GM19468 (cell line): ENCODE results near the gene RIT2.

Source experiments
- ATAC-seq: cut with Tn5 transposase; IDR thresholded peaks from one replicate; pipeline ENCODE4 v1.9.1; 2021; ENCODE audit warnings: mild to moderate bottlenecking, moderate library complexity, moderate number of reproducible peaks; ENCODE audit not compliant: unreplicated experiment; ENCODE audit errors: extremely low read depth

Gene RIT2

GRCh38 chr18:43092539-43092938, 22.9 kb downstream of the RIT2 start:
- no peak for ATAC-seq

GRCh38 chr18:43081396-43081795, 34.1 kb downstream of the RIT2 start:
- ATAC-seq = no peak

GRCh38 chr18:43080671-43081070, 34.8 kb downstream of the RIT2 start:
- ATAC-seq = no peak

- ATAC-seq = no peak
Observed at GRCh38 chr18:43079422-43079821, 36.1 kb downstream of the RIT2 start.

GRCh38 chr18:43078478-43079092, 36.9 kb downstream of the RIT2 start:
- ATAC-seq = no peak

- ATAC-seq = no peak
Observed at GRCh38 chr18:43077510-43078308, 37.8 kb downstream of the RIT2 start.

GRCh38 chr18:43073771-43074170, 41.7 kb downstream of the RIT2 start:
- no peak for ATAC-seq

- ATAC-seq = no peak
Observed at GRCh38 chr18:43068781-43069180, 46.7 kb downstream of the RIT2 start.

- no peak for ATAC-seq
Observed at GRCh38 chr18:43067570-43067969, 47.9 kb downstream of the RIT2 start.

- no peak for ATAC-seq
Observed at GRCh38 chr18:43061816-43062215, 53.7 kb downstream of the RIT2 start.

GRCh38 chr18:43061318-43061717, 54.2 kb downstream of the RIT2 start:
- ATAC-seq = no peak

GRCh38 chr18:43060020-43060419, 55.5 kb downstream of the RIT2 start:
- no peak for ATAC-seq

GRCh38 chr18:43054815-43055519, 60.5 kb downstream of the RIT2 start:
- ATAC-seq = no peak

GRCh38 chr18:43049021-43049420, 66.5 kb downstream of the RIT2 start:
- no peak for ATAC-seq

- ATAC-seq = no peak
Observed at GRCh38 chr18:43046322-43046721, 69.2 kb downstream of the RIT2 start.

- no peak for ATAC-seq
Observed at GRCh38 chr18:43043626-43044025, 71.9 kb downstream of the RIT2 start.

- no peak for ATAC-seq
Observed at GRCh38 chr18:43040281-43040680, 75.2 kb downstream of the RIT2 start.

- no peak for ATAC-seq
Observed at GRCh38 chr18:43034683-43035500, 80.6 kb downstream of the RIT2 start.

- no peak for ATAC-seq
Observed at GRCh38 chr18:43031169-43031568, 84.3 kb downstream of the RIT2 start.

- ATAC-seq = no peak
Observed at GRCh38 chr18:43029414-43029813, 86.1 kb downstream of the RIT2 start.
